ENCODE results near the gene AQP6.

Gene AQP6

DNA sequence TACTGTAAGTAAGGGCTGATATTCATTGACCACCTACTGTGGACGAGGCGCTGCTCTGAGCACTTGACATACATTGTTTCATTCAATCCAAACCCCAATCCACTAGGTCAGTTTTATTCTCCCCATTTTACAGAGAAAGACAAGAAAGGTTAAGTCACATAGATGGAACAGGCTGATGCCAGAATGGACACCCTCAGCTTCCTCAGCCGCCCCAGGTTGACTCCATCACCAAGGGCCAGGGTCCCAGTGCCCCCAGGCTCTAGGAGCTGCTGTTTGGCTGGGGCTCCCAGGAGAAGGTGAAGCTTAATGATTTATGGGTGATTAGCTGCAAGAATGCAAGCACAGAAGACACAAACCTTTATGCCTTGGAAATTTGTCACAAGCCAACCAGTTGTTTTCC lies 22.9 kb upstream of the AQP6 start:
- H3K9me3 ChIP-seq (ENCODE audit: control insufficient read depth in 2 of 2, low read length in 2 of 2), result no peaks in the 10 kb centered on the region
- no peak overlapping the region for H3K27ac ChIP-seq (ENCODE audit: low read depth in 2 of 2, low read length in 2 of 2)
- H3K4me1 ChIP-seq (ENCODE audit: control insufficient read depth in 2 of 2, insufficient read depth in 2 of 2, low read length in 2 of 2), result peaks cover 7 to 17% of the 10 kb centered on the region in 2 donors
- H3K4me3 ChIP-seq (ENCODE audit: low read length in 2 of 2), result no peak overlapping the region
- no peaks in the 10 kb centered on the region for H3K36me3 ChIP-seq (ENCODE audit: control insufficient read depth in 2 of 2, insufficient read depth in 2 of 2, low read length in 2 of 2)
- H3K27me3 ChIP-seq (ENCODE audit: control insufficient read depth in 2 of 2, insufficient read depth in 2 of 2, low read length in 2 of 2), result peaks cover 2 to 6% of the 10 kb centered on the region in 2 donors
- no peak overlapping the region for H3K9ac ChIP-seq (ENCODE audit: low read depth in 1 of 2, low read length in 2 of 2)

GRCh38 chr12:49950273-49951251 lies 22.2 kb upstream of the AQP6 start, which contains the start of gene AQP2:
Gene AQP2 (plus strand): TSS chr12:49950737. CDS start chr12:49950831, 94 bp downstream.
- no peak within 1 kb of the TSS for H3K4me3 ChIP-seq (ENCODE audit: low read length in 2 of 2)
- no peaks in the 10 kb centered on the region for H3K9me3 ChIP-seq (ENCODE audit: control insufficient read depth in 2 of 2, low read length in 2 of 2)
- H3K4me1 ChIP-seq (ENCODE audit: control insufficient read depth in 2 of 2, insufficient read depth in 2 of 2, low read length in 2 of 2), result peaks cover 5 to 12% of the 10 kb centered on the region in 2 donors
- no peaks in the 10 kb centered on the region for H3K36me3 ChIP-seq (ENCODE audit: control insufficient read depth in 2 of 2, insufficient read depth in 2 of 2, low read length in 2 of 2)
- peaks cover 3 to 6% of the 10 kb centered on the region in 2 donors for H3K27me3 ChIP-seq (ENCODE audit: control insufficient read depth in 2 of 2, insufficient read depth in 2 of 2, low read length in 2 of 2)
- H3K9ac ChIP-seq (ENCODE audit: low read depth in 1 of 2, low read length in 2 of 2), result no peak within 1 kb of the TSS
- H3K27ac ChIP-seq (ENCODE audit: low read depth in 2 of 2, low read length in 2 of 2), result no peak within 1 kb of the TSS

- Histone ChIP-seq H3K4me3 (ENCODE audit: low read length in 2 of 2) (no peak overlapping the region), H3K9me3 (ENCODE audit: control insufficient read depth in 2 of 2, low read length in 2 of 2) (no peaks in the 10 kb centered on the region), H3K27me3 (ENCODE audit: control insufficient read depth in 2 of 2, insufficient read depth in 2 of 2, low read length in 2 of 2) (peaks cover 4 to 15% of the 10 kb centered on the region in 2 donors), H3K36me3 (ENCODE audit: control insufficient read depth in 2 of 2, insufficient read depth in 2 of 2, low read length in 2 of 2) (no peaks in the 10 kb centered on the region), H3K9ac (ENCODE audit: low read depth in 1 of 2, low read length in 2 of 2) (no peak overlapping the region), H3K4me1 (ENCODE audit: control insufficient read depth in 2 of 2, insufficient read depth in 2 of 2, low read length in 2 of 2) (peaks cover 0 to 3% of the 10 kb centered on the region in 2 donors), H3K27ac (ENCODE audit: low read depth in 2 of 2, low read length in 2 of 2) (no peak overlapping the region)
These were observed 21.1 kb upstream of the AQP6 start for GRCh38 chr12:49951411-49952240.

DNA sequence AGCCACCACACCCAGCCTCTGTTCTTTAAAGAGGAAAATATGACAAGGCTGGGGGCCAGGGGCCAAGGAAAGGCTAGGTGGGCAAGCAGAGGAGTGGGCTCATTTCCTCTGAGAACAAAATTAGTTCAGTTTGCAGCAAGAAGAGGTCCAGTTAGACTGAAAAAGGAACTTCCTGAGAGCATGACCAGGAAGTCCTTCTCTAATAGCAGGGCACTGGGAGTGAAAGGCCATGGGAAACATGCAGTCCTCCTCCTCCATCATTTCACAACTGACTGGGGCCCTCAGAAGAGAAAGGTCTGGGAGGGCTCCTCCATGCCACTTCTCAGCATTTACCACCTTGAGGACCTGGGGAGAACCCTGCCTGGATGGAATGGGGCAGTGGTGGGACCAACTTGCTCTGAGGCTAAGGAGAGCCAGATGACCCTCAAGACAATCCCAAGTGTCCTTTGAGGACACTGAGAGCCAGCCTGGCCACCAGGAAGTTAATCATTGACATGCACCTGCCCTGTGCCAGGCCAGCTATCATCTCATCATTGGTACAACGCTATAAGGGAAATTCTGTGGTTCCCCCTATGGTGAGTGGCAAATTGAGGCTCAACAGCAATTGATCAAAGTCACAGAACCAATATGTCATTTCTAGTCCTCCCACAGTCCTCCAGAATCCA lies 20.2 kb upstream of the AQP6 start:
- Histone ChIP-seq H3K9me3 (ENCODE audit: control insufficient read depth in 2 of 2, low read length in 2 of 2) (no peaks in the 10 kb centered on the region), H3K27me3 (ENCODE audit: control insufficient read depth in 2 of 2, insufficient read depth in 2 of 2, low read length in 2 of 2) (peaks cover 13 to 16% of the 10 kb centered on the region in 2 donors), H3K4me1 (ENCODE audit: control insufficient read depth in 2 of 2, insufficient read depth in 2 of 2, low read length in 2 of 2) (no peaks in the 10 kb centered on the region), H3K36me3 (ENCODE audit: control insufficient read depth in 2 of 2, insufficient read depth in 2 of 2, low read length in 2 of 2) (no peaks in the 10 kb centered on the region), H3K27ac (ENCODE audit: low read depth in 2 of 2, low read length in 2 of 2) (no peak overlapping the region), H3K9ac (ENCODE audit: low read depth in 1 of 2, low read length in 2 of 2) (no peak overlapping the region), H3K4me3 (ENCODE audit: low read length in 2 of 2) (no peak overlapping the region)

GRCh38 chr12:49953151-49953550 lies 19.6 kb upstream of the AQP6 start:
- Histone ChIP-seq H3K4me1 (ENCODE audit: control insufficient read depth in 2 of 2, insufficient read depth in 2 of 2, low read length in 2 of 2) (no peaks in the 10 kb centered on the region), H3K27me3 (ENCODE audit: control insufficient read depth in 2 of 2, insufficient read depth in 2 of 2, low read length in 2 of 2) (peaks cover 14 to 19% of the 10 kb centered on the region in 2 donors), H3K9me3 (ENCODE audit: control insufficient read depth in 2 of 2, low read length in 2 of 2) (no peaks in the 10 kb centered on the region), H3K9ac (ENCODE audit: low read depth in 1 of 2, low read length in 2 of 2) (no peak overlapping the region), H3K4me3 (ENCODE audit: low read length in 2 of 2) (no peak overlapping the region), H3K27ac (ENCODE audit: low read depth in 2 of 2, low read length in 2 of 2) (no peak overlapping the region), H3K36me3 (ENCODE audit: control insufficient read depth in 2 of 2, insufficient read depth in 2 of 2, low read length in 2 of 2) (no peaks in the 10 kb centered on the region)

- Histone ChIP-seq H3K27me3 (ENCODE audit: control insufficient read depth in 2 of 2, insufficient read depth in 2 of 2, low read length in 2 of 2) (peaks cover 18 to 22% of the 10 kb centered on the region in 2 donors), H3K9me3 (ENCODE audit: control insufficient read depth in 2 of 2, low read length in 2 of 2) (no peaks in the 10 kb centered on the region), H3K4me1 (ENCODE audit: control insufficient read depth in 2 of 2, insufficient read depth in 2 of 2, low read length in 2 of 2) (no peaks in the 10 kb centered on the region), H3K9ac (ENCODE audit: low read depth in 1 of 2, low read length in 2 of 2) (no peak overlapping the region), H3K27ac (ENCODE audit: low read depth in 2 of 2, low read length in 2 of 2) (no peak overlapping the region), H3K4me3 (ENCODE audit: low read length in 2 of 2) (no peak overlapping the region), H3K36me3 (ENCODE audit: control insufficient read depth in 2 of 2, insufficient read depth in 2 of 2, low read length in 2 of 2) (no peaks in the 10 kb centered on the region)
These were observed 18.5 kb upstream of the AQP6 start for GRCh38 chr12:49953961-49954846.

- peaks cover 27 to 30% of the 10 kb centered on the region in 2 donors for H3K27me3 ChIP-seq (ENCODE audit: control insufficient read depth in 2 of 2, insufficient read depth in 2 of 2, low read length in 2 of 2)
- H3K27ac ChIP-seq (ENCODE audit: low read depth in 2 of 2, low read length in 2 of 2), result no peak overlapping the region
- H3K9me3 ChIP-seq (ENCODE audit: control insufficient read depth in 2 of 2, low read length in 2 of 2), result no peaks in the 10 kb centered on the region
- H3K9ac ChIP-seq (ENCODE audit: low read depth in 1 of 2, low read length in 2 of 2), result no peak overlapping the region
- no peaks in the 10 kb centered on the region for H3K36me3 ChIP-seq (ENCODE audit: control insufficient read depth in 2 of 2, insufficient read depth in 2 of 2, low read length in 2 of 2)
- no peaks in the 10 kb centered on the region for H3K4me1 ChIP-seq (ENCODE audit: control insufficient read depth in 2 of 2, insufficient read depth in 2 of 2, low read length in 2 of 2)
- no peak overlapping the region for H3K4me3 ChIP-seq (ENCODE audit: low read length in 2 of 2)
These were observed 17.6 kb upstream of the AQP6 start for GRCh38 chr12:49954863-49955830.

- Histone ChIP-seq H3K27ac (ENCODE audit: low read depth in 2 of 2, low read length in 2 of 2) (no peak overlapping the region), H3K9ac (ENCODE audit: low read depth in 1 of 2, low read length in 2 of 2) (no peak overlapping the region), H3K9me3 (ENCODE audit: control insufficient read depth in 2 of 2, low read length in 2 of 2) (no peaks in the 10 kb centered on the region), H3K4me3 (ENCODE audit: low read length in 2 of 2) (no peak overlapping the region), H3K27me3 (ENCODE audit: control insufficient read depth in 2 of 2, insufficient read depth in 2 of 2, low read length in 2 of 2) (peaks cover 37 to 39% of the 10 kb centered on the region in 2 donors), H3K4me1 (ENCODE audit: control insufficient read depth in 2 of 2, insufficient read depth in 2 of 2, low read length in 2 of 2) (no peaks in the 10 kb centered on the region), H3K36me3 (ENCODE audit: control insufficient read depth in 2 of 2, insufficient read depth in 2 of 2, low read length in 2 of 2) (no peaks in the 10 kb centered on the region)
These were observed 16.7 kb upstream of the AQP6 start for GRCh38 chr12:49955899-49956662.

Data from mucosa of rectum (tissue), 2 donors.